Endodermal cell (in vitro differentiated cells): Measurements from ENCODE around the gene STXBP4. TPM values are rescaled to one million over a fixed set of nuclear protein-coding genes. Genes with fewer than 3 reads are reported as not detected.

Source experiments
- DNase-seq: peaks from one replicate; pipeline ENCODE4 v3.0.0-alpha.2; 2017
- H3K27ac ChIP-seq: 2 replicates; pipeline ENCODE4 v1.5.1; 2013; ENCODE audit warnings: mild to moderate bottlenecking, low read depth, low read length, moderate library complexity
- H3K27me3 ChIP-seq: 2 replicates; pipeline ENCODE4 v1.6.1; 2013; ENCODE audit warnings: mild to moderate bottlenecking, low read length, moderate library complexity; ENCODE audit not compliant: insufficient read depth, control insufficient read depth, poor library complexity, severe bottlenecking
- H3K36me3 ChIP-seq: 2 replicates; pipeline ENCODE4 v1.7.0; 2013; ENCODE audit warnings: mild to moderate bottlenecking, low read length, moderate library complexity; ENCODE audit not compliant: control insufficient read depth, insufficient read depth
- H3K4me1 ChIP-seq: one replicate; pipeline ENCODE4 v1.7.0; 2013; ENCODE audit warnings: low read length; ENCODE audit not compliant: control insufficient read depth, insufficient read depth
- H3K4me3 ChIP-seq: 2 replicates; pipeline ENCODE4 v1.5.1; 2013; ENCODE audit warnings: mild to moderate bottlenecking, low read length, moderate library complexity
- H3K9ac ChIP-seq: 2 replicates; pipeline ENCODE4 v1.6.1; 2013; ENCODE audit warnings: mild to moderate bottlenecking, low read length, moderate library complexity; ENCODE audit not compliant: poor library complexity, severe bottlenecking; ENCODE audit errors: extremely low read depth
- H3K9me3 ChIP-seq: 2 replicates; pipeline ENCODE4 v1.6.1; 2013; ENCODE audit warnings: mild to moderate bottlenecking, low read length, moderate library complexity; ENCODE audit not compliant: control insufficient read depth
- H3K27ac Mint-ChIP-seq: 2 replicates; pipeline ENCODE4 v1.8.0; 2020; ENCODE audit warnings: mixed read lengths
- H3K27me3 Mint-ChIP-seq: 2 replicates; pipeline ENCODE4 v1.8.0; 2021; ENCODE audit warnings: mild to moderate bottlenecking, mixed read lengths; ENCODE audit not compliant: insufficient read depth
- H3K36me3 Mint-ChIP-seq: 2 replicates; pipeline ENCODE4 v1.8.0; 2020; ENCODE audit warnings: low read depth, mixed read lengths
- H3K4me1 Mint-ChIP-seq: 2 replicates; pipeline ENCODE4 v1.8.0; 2020; ENCODE audit warnings: mixed read lengths
- H3K4me3 Mint-ChIP-seq: 2 replicates; pipeline ENCODE4 v1.8.0; 2020; ENCODE audit warnings: mild to moderate bottlenecking, moderate library complexity, mixed read lengths
- H3K9me3 Mint-ChIP-seq: 2 replicates; pipeline ENCODE4 v1.8.0; 2020; ENCODE audit warnings: mild to moderate bottlenecking, mixed read lengths
- WGBS, 2 experiments: methylation state at CpG; one replicate each; pipeline versions ENCODE4 v1.1.5 to v1.1.7; 2013; ENCODE audit warnings: missing lambda C conversion rate in 2 of 2, mixed read lengths in 1 of 2; ENCODE audit not compliant: insufficient coverage in 1 of 2, insufficient read length in 1 of 2; 5-methylcytosine and 5-hydroxymethylcytosine counted together
- total RNA-seq, 2 donors: library from RNA; stranded (reverse); fragmentation: NEBNext Ultra II Directional in 1 of 2; extraction: Animal tissue kit (Norgen Biotek cat#: 25700) in 1 of 2; gene quantifications; 2 replicates in 1 of 2; 3 replicates in 1 of 2; pipeline ENCODE4 v1.2.1, GENCODE V29; 2021
- TF ChIP-seq, protein P1 (sequence below): fragments of 200-600 bp; sonication (generic); conservative IDR thresholded peaks from 2 replicates; pipeline ENCODE4 v1.5.0; 2021; ENCODE audit warnings: antibody characterized with exemption, mild to moderate bottlenecking

The STXBP4 gene
- total RNA-seq, 2 donors from 2014 or later, result 15.5 to 18.0 TPM

DNA sequence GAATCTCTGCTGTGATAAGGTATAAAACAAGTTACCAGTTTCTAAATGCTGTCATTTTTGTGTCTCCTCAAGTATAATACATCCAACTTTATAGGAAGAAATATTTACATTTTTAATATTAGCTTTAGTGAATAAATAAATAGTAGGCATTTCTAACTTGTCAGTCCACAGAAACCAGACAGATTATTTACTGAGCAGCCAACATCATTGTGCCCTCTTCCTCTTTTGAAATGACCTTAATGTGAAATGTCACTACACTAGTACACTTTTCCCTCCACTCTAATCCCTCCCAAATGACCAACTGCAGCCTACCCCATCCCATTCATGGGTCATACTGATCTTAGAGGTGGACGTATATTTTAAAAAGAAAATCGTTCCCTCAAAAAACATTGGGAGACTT is 9.2 kb downstream of the STXBP4 start:
- TF ChIP-seq, protein P1, sequence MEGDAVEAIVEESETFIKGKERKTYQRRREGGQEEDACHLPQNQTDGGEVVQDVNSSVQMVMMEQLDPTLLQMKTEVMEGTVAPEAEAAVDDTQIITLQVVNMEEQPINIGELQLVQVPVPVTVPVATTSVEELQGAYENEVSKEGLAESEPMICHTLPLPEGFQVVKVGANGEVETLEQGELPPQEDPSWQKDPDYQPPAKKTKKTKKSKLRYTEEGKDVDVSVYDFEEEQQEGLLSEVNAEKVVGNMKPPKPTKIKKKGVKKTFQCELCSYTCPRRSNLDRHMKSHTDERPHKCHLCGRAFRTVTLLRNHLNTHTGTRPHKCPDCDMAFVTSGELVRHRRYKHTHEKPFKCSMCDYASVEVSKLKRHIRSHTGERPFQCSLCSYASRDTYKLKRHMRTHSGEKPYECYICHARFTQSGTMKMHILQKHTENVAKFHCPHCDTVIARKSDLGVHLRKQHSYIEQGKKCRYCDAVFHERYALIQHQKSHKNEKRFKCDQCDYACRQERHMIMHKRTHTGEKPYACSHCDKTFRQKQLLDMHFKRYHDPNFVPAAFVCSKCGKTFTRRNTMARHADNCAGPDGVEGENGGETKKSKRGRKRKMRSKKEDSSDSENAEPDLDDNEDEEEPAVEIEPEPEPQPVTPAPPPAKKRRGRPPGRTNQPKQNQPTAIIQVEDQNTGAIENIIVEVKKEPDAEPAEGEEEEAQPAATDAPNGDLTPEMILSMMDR, result no peak
- Mint-ChIP-seq H3K36me3 (peaks cover 34% of the 10 kb centered on the region), H3K27ac (no peak overlapping the region), H3K9me3 (peaks cover 24% of the 10 kb centered on the region), H3K4me3 (no peak overlapping the region), H3K4me1 (peaks cover 1% of the 10 kb centered on the region), H3K27me3 (no peaks in the 10 kb centered on the region)
- Histone ChIP-seq H3K27me3 (no peaks in the 10 kb centered on the region), H3K4me1 (no peaks in the 10 kb centered on the region), H3K9me3 (peaks cover 28% of the 10 kb centered on the region), H3K4me3 (no peak overlapping the region), H3K27ac (no peak overlapping the region), H3K9ac (no peak overlapping the region), H3K36me3 (no peaks in the 10 kb centered on the region)
- DNase-seq, result no peak
- 91 to 96% methylated on average over 2 of the region's 2 CpGs for WGBS, 2 experiments

DNA sequence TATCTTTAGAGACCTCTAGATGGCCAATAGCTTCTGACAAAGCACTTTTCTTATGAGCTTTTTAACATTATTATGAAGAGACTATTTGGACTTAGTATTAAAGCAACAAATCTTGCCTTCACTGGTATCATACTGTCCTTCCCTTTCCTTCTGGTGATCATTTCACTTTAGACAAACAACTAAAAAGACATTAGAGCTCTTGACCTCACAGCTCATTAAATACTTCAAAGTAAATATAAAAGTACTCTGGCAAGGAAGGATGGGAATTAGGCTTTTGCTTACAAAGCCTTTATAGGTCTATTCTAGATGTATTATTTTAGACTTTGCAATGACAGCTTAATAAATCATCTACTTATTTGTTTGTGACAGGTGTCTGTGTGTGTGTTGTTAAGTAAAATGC is 11.1 kb downstream of the STXBP4 start:
- H3K36me3 ChIP-seq, result no peaks in the 10 kb centered on the region
- DNase-seq, result no peak
- H3K9me3 ChIP-seq, result peaks cover 28% of the 10 kb centered on the region
- Mint-ChIP-seq H3K4me1 (no peaks in the 10 kb centered on the region), H3K4me3 (no peak overlapping the region), H3K27me3 (no peaks in the 10 kb centered on the region), H3K9me3 (peaks cover 23% of the 10 kb centered on the region), H3K27ac (no peak overlapping the region), H3K36me3 (peaks cover 34% of the 10 kb centered on the region)
- no peak overlapping the region for H3K9ac ChIP-seq
- no peaks in the 10 kb centered on the region for H3K4me1 ChIP-seq
- no peaks in the 10 kb centered on the region for H3K27me3 ChIP-seq
- no peak overlapping the region for H3K27ac ChIP-seq
- H3K4me3 ChIP-seq, result peak overlapping the region; percentile 43
- TF ChIP-seq, protein P1, result no peak

DNA sequence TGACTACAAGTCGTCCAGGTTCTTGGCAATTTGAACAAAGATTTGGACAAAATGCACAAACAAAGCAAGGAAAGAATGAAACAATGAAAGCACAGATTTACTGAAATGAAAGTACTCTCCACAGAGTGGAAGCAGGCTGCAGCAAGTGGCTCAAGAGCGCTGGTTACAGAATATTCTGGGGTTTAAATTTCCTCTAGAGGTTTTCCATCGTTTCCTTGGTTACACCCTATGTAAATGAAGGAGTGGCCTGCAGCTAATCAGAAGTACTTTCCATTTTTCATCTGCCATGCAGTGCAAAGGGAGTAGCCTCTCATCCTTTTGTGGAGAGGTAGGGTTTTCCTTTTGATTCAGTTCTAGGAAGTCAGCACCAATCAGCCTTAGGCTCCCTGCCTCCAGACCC is 11.8 kb downstream of the STXBP4 start:
- 47 to 62% methylated on average over 3 of the region's 3 CpGs for WGBS, 2 experiments
- no peaks in the 10 kb centered on the region for H3K36me3 ChIP-seq
- no peak overlapping the region for H3K27ac ChIP-seq
- H3K27me3 Mint-ChIP-seq, result no peaks in the 10 kb centered on the region
- TF ChIP-seq, protein P1, result no peak
- H3K9me3 Mint-ChIP-seq, result peaks cover 20% of the 10 kb centered on the region
- no peak overlapping the region for H3K4me3 Mint-ChIP-seq
- peaks cover 28% of the 10 kb centered on the region for H3K9me3 ChIP-seq
- H3K36me3 Mint-ChIP-seq, result peaks cover 32% of the 10 kb centered on the region
- no peak overlapping the region for H3K4me3 ChIP-seq
- no peak overlapping the region for H3K27ac Mint-ChIP-seq
- no peaks in the 10 kb centered on the region for H3K4me1 ChIP-seq
- DNase-seq, result no peak
- no peaks in the 10 kb centered on the region for H3K27me3 ChIP-seq
- H3K4me1 Mint-ChIP-seq, result no peaks in the 10 kb centered on the region
- no peak overlapping the region for H3K9ac ChIP-seq
